AG04449 (cell line): ENCODE measurements around the gene KRTAP10-2.

Experiments used
- CTCF ChIA-PET: fragments of 350-600 bp; formaldehyde crosslinking; extraction: SDS; loops from one replicate; lab custom pipeline; 2021; ENCODE audit warnings: antibody characterized with exemption; lab: Yijun Ruan, JAX
- POLR2A ChIA-PET: fragments of 400-600, 350-600 bp; formaldehyde crosslinking; extraction: SDS; loops from one replicate; lab custom pipeline; 2020; ENCODE audit warnings: antibody characterized with exemption, inconsistent platforms; lab: Yijun Ruan, JAX
- DNase-seq: peaks from one replicate; pipeline ENCODE4 v3.0.0-alpha.2; 2010; ENCODE audit warnings: low read depth, low spot score
- H3K4me3 ChIP-seq: 2 replicates; pipeline ENCODE4 v1.5.1; 2011; ENCODE audit warnings: low read depth, mild to moderate bottlenecking, control low read depth, low read length
- CTCF ChIP-seq: IDR thresholded peaks from one replicate; pipeline ENCODE4 v1.5.1; 2011; ENCODE audit warnings: mild to moderate bottlenecking, moderate library complexity, low read length, control low read depth, inconsistent platforms; ENCODE audit not compliant: insufficient read depth; ENCODE audit errors: missing control alignments

The KRTAP10-2 gene

GRCh38 chr21:44522753-44523204 is 28.5 kb downstream of the KRTAP10-2 start:
- DNase-seq: no peak
- ChIA-PET POLR2A (no interaction called here), CTCF (no interaction called here)
- no peak for TF ChIP-seq CTCF
- no peak overlapping the region for H3K4me3 ChIP-seq

- POLR2A ChIA-PET: no interaction called here
- CTCF ChIA-PET: no interaction called here
- TF ChIP-seq CTCF: no peak
- no peak overlapping the region for H3K4me3 ChIP-seq
- DNase-seq: no peak
Observed at GRCh38 chr21:44521928-44522752, 29.2 kb downstream of the KRTAP10-2 start.

- no peak for TF ChIP-seq CTCF
- no peak overlapping the region for H3K4me3 ChIP-seq
- POLR2A ChIA-PET: no interaction called here
- DNase-seq: no peak
- CTCF ChIA-PET: no interaction called here
Observed at GRCh38 chr21:44521301-44521927, 29.9 kb downstream of the KRTAP10-2 start.

GRCh38 chr21:44520326-44521300 is 30.7 kb downstream of the KRTAP10-2 start:
- ChIA-PET CTCF (interaction anchor here (1.9 kb wide), 1 partner anchor 10 kb away, joined by 9 read pairs; no protein-coding TSS in a partner anchor), POLR2A (no interaction called here)
- DNase-seq: no peak

More at GRCh38 chr21:44520326-44521300, 30.7 kb downstream of the KRTAP10-2 start:
- H3K4me3 ChIP-seq: no peak overlapping the region
- TF ChIP-seq CTCF: no peak
